Activated CD8-positive, alpha-beta T cell treated with anti-CD3 and anti-CD28 coated beads, Interleukin-2, amount 10 ng/mL, durations not matched to agents 7 days and 5 days (primary cell): ENCODE data around the gene PLCXD1. TPM values are rescaled to one million over a fixed set of nuclear protein-coding genes. Genes with fewer than 3 reads are reported as not detected.
A peak's percentile ranks its signal among the peaks of the same experiment; 100 is the strongest.
"Not testable (repeated sequence)": the region's sequence is repeated elsewhere in the genome, so short reads cannot be mapped to it uniquely, and the experiment has no call there.

Experiments
- ATAC-seq: fragments of 150-1000 bp; cut with Tn5 transposase; one replicate; pipeline ENCODE4 v1.10.0; 2021; ENCODE audit warnings: moderate library complexity
- CTCF ChIA-PET: fragments of 350-600 bp; sonication (Branson Sonifier 250); formaldehyde crosslinking; loops from one replicate; lab custom pipeline; 2021; ENCODE audit warnings: antibody characterized with exemption; lab: Charles Lee
- POLR2A ChIA-PET: fragments of 350-600 bp; sonication (Branson Sonifier 250); formaldehyde crosslinking; loops from one replicate; lab custom pipeline; 2021; ENCODE audit warnings: antibody characterized with exemption; lab: Charles Lee
- DNase-seq: peaks from one replicate; pipeline ENCODE4 v3.0.0-alpha.2; 2020
- H3K27ac Mint-ChIP-seq: one replicate; pipeline ENCODE4 v1.8.0; 2021; ENCODE audit warnings: mild to moderate bottlenecking, mixed read lengths
- H3K27me3 Mint-ChIP-seq: one replicate; pipeline ENCODE4 v1.8.0; 2021; ENCODE audit warnings: low read depth, mixed read lengths
- H3K36me3 Mint-ChIP-seq: one replicate; pipeline ENCODE4 v1.8.0; 2021; ENCODE audit warnings: low read depth, mixed read lengths
- H3K4me1 Mint-ChIP-seq: one replicate; pipeline ENCODE4 v1.8.0; 2021; ENCODE audit warnings: low read depth, mixed read lengths
- H3K4me3 Mint-ChIP-seq: one replicate; pipeline ENCODE4 v1.8.0; 2021; ENCODE audit warnings: mild to moderate bottlenecking, mixed read lengths
- H3K9me3 Mint-ChIP-seq: one replicate; pipeline ENCODE4 v1.8.0; 2022; ENCODE audit warnings: mixed read lengths; ENCODE audit not compliant: insufficient read depth
- total RNA-seq, 2 experiments: library from RNA; stranded (reverse); gene quantifications; one replicate each; pipeline ENCODE4 v1.2.3, GENCODE V29; 2021

PLCXD1 gene
- total RNA-seq, 2 experiments from 2014 or later, result 44.5 to 50.2 TPM

DNA sequence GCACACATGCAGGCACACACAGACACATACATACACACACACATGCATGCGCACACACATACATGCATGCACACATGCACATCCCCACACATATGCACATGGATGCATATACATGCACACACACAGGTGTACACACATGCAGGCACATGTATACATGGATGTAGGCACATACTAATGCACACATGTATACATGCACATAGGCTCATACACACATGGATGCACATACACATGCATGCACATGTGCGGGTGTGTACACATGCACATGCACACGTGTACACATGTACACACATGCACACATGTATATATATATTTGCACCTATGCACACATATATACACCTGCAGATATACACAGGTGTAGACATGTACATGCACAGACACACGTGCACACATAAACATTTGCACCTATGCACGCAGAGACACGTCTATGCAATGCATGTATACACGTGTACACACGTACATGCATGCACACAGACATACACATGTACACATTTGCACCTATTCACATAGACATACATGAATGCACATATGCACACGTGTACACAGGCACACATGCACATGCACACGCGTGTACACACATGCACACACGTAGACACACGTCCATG, 4.0 kb downstream of the PLCXD1 start:
- H3K27me3 Mint-ChIP-seq, result no peaks in the 10 kb centered on the region
- POLR2A ChIA-PET, result no interaction called here
- H3K9me3 Mint-ChIP-seq, result no peaks in the 10 kb centered on the region
- no peak overlapping the region for H3K27ac Mint-ChIP-seq
- no peak for DNase-seq
- H3K4me3 Mint-ChIP-seq, result peak overlapping the region; percentile 22
- ATAC-seq, result no peak
- H3K4me1 Mint-ChIP-seq, result peaks cover 31% of the 10 kb centered on the region
- H3K36me3 Mint-ChIP-seq, result peaks cover 46% of the 10 kb centered on the region
- CTCF ChIA-PET, result no interaction called here

GRCh38 chrX:287670-288069, 6.5 kb downstream of the PLCXD1 start:
- ATAC-seq, result no peak

GRCh38 chrX:288561-288991, 7.4 kb downstream of the PLCXD1 start:
- H3K9me3 Mint-ChIP-seq, result no peaks in the 10 kb centered on the region
- POLR2A ChIA-PET, result no interaction called here
- H3K27me3 Mint-ChIP-seq, result no peaks in the 10 kb centered on the region

More at GRCh38 chrX:287670-288069, 6.5 kb downstream of the PLCXD1 start:
- Mint-ChIP-seq H3K4me1 (peaks cover 22% of the 10 kb centered on the region), H3K27ac (no peak overlapping the region), H3K36me3 (peaks cover 64% of the 10 kb centered on the region), H3K9me3 (no peaks in the 10 kb centered on the region), H3K27me3 (no peaks in the 10 kb centered on the region), H3K4me3 (no peak overlapping the region)
- DNase-seq, result no peak
- CTCF ChIA-PET, result no interaction called here
- POLR2A ChIA-PET, result no interaction called here

DNA sequence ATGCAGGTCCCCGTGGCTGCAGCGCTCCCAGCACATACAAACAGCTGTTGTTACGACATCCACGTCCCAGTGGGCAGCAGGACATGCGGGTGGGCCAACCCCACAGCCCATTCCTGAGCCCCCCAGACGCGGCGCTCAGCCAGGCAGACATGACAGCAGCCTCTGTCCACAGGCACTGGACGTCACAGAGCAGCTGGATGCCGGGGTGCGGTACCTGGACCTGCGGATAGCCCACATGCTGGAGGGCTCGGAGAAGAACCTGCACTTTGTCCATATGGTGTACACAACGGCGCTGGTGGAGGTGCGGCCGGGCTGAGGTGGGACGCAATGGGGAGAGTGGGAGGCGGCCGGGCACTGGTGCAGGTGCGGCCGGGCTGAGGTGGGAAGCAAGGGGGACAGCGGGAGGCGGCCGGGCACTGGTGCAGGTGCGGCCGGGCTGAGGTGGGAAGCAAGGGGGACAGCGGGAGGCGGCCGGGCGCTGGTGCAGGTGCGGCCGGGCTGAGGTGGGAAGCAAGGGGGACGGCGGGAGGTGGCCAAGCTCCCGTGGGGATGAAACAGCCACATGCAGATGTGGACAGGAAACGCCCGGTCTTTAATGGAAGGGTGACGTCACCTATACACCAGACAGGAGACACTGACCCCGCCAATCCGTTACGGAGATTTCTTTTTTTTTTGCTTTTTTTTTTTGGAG, 9.4 kb downstream of the PLCXD1 start:
- DNase-seq (no peak), ATAC-seq (no peak)
- ChIA-PET POLR2A (no interaction called here), CTCF (no interaction called here)
- Mint-ChIP-seq H3K27me3 (no peaks in the 10 kb centered on the region), H3K27ac (no peak overlapping the region), H3K9me3 (no peaks in the 10 kb centered on the region), H3K4me1 (peaks cover 11% of the 10 kb centered on the region), H3K4me3 (no peak overlapping the region), H3K36me3 (peaks cover 65% of the 10 kb centered on the region)

More at GRCh38 chrX:288561-288991, 7.4 kb downstream of the PLCXD1 start:
- no peak overlapping the region for H3K4me3 Mint-ChIP-seq
- peaks cover 73% of the 10 kb centered on the region for H3K36me3 Mint-ChIP-seq
- no peak for ATAC-seq
- H3K4me1 Mint-ChIP-seq, result peaks cover 22% of the 10 kb centered on the region
- no peak overlapping the region for H3K27ac Mint-ChIP-seq
- CTCF ChIA-PET, result no interaction called here
- DNase-seq, result no peak

DNA sequence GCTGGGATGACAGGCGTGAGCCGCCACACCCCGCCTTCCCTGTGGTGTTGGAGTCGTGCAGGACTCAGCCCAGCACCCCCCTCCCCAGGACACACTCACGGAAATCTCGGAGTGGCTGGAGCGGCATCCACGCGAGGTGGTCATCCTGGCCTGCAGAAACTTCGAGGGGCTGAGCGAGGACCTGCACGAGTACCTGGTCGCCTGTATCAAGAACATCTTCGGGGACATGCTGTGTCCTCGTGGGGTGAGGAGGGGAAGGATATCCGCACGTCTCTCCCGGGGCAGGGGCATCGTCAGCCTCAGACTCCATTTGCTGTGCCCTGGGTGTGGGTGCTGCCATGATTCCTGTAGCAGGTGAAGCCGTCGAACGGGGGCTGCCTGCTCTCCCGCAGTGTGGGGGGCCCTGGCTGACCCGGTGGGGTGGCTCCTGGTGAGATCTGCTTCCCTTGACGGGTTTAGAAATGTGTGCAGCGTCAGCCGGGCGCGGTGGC, 10.3 kb downstream of the PLCXD1 start:
- ChIA-PET CTCF (no interaction called here), POLR2A (no interaction called here)
- no peak for DNase-seq
- no peaks in the 10 kb centered on the region for H3K27me3 Mint-ChIP-seq
- H3K36me3 Mint-ChIP-seq, result peaks cover 64% of the 10 kb centered on the region
- no peak overlapping the region for H3K27ac Mint-ChIP-seq
- H3K4me1 Mint-ChIP-seq, result peaks cover 5% of the 10 kb centered on the region
- H3K4me3 Mint-ChIP-seq, result no peak overlapping the region
- no peak for ATAC-seq
- no peaks in the 10 kb centered on the region for H3K9me3 Mint-ChIP-seq

- ChIA-PET CTCF (no interaction called here), POLR2A (no interaction called here)
- Mint-ChIP-seq H3K27ac (no peak overlapping the region), H3K4me3 (no peak overlapping the region), H3K9me3 (no peaks in the 10 kb centered on the region), H3K4me1 (no peaks in the 10 kb centered on the region), H3K36me3 (peaks cover 60% of the 10 kb centered on the region), H3K27me3 (no peaks in the 10 kb centered on the region)
- DNase-seq (no peak), ATAC-seq (no peak)
Observed at GRCh38 chrX:292900-293897, 12.0 kb downstream of the PLCXD1 start.

DNA sequence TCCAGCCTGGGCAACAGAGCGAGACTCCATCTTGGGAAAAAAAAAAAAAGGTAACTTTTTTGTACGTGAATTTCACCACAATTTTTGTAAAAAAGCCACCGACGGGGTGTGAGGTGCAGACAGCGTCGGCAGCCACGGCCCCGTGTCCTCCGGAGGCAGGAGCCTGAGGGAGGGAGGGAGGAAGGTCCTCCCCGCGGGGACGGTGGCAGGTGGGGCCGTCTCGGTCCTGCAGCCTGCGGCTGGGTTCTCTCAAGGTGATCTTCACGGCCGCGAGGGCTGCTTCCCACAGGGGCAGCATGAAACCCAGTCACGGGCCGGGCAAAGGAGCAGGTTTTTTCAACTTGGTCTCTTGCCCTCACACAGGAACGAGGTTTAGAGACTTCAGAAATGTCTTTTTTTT, 14.0 kb downstream of the PLCXD1 start:
- DNase-seq (no peak), ATAC-seq (no peak)
- Mint-ChIP-seq H3K27me3 (no peaks in the 10 kb centered on the region), H3K36me3 (peaks cover 57% of the 10 kb centered on the region), H3K4me3 (no peak overlapping the region), H3K27ac (no peak overlapping the region), H3K4me1 (no peaks in the 10 kb centered on the region), H3K9me3 (no peaks in the 10 kb centered on the region)
- POLR2A ChIA-PET, result no interaction called here
- CTCF ChIA-PET, result no interaction called here

DNA sequence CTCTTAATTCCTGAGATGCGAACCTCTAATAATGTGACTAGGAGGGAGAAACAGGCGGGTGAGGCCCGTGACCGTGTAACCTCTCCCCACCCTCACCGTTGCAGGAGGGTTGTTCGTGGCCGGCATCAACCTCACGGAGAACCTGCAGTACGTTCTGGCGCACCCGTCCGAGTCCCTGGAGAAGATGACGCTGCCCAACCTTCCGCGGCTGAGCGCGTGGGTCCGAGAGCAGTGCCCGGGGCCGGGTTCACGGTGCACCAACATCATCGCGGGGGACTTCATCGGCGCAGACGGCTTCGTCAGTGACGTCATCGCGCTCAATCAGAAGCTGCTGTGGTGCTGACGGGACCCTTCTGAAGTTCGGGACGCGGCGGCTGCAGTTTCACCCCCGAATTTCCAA, 17.8 kb downstream of the PLCXD1 start:
- Mint-ChIP-seq H3K27me3 (no peaks in the 10 kb centered on the region), H3K27ac (no peak overlapping the region), H3K9me3 (no peaks in the 10 kb centered on the region), H3K4me3 (no peak overlapping the region), H3K4me1 (no peaks in the 10 kb centered on the region), H3K36me3 (peaks cover 49% of the 10 kb centered on the region)
- CTCF ChIA-PET, result no interaction called here
- POLR2A ChIA-PET, result no interaction called here
- ATAC-seq (no peak), DNase-seq (no peak)

- peaks cover 55% of the 10 kb centered on the region for H3K36me3 Mint-ChIP-seq
Observed at GRCh38 chrX:300334-300733, 19.2 kb downstream of the PLCXD1 start.

DNA sequence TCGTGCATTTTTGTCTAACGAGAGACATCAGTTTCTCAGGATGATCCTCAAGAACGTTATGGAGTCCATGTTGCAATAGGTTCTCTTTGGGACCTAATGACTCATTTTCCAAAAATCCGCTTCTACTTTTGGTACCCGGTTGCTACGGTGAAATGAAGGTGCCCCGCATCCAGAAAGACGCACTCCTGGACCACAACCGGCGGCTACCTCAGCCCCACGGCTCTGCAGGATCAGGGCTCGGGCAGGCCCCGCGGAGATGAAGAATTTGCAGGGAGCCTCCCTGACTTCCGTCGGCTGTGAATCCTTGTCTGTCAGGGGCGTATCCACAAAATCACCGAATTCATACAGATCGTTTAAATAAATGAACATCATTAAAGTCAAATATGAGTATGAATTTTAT, 21.8 kb downstream of the PLCXD1 start:
- Mint-ChIP-seq H3K27ac (no peak overlapping the region), H3K9me3 (no peaks in the 10 kb centered on the region), H3K4me1 (no peaks in the 10 kb centered on the region), H3K36me3 (peaks cover 65% of the 10 kb centered on the region), H3K27me3 (no peaks in the 10 kb centered on the region), H3K4me3 (no peak overlapping the region)
- CTCF ChIA-PET, result no interaction called here
- DNase-seq (no peak), ATAC-seq (no peak)
- POLR2A ChIA-PET, result no interaction called here

More at GRCh38 chrX:300334-300733, 19.2 kb downstream of the PLCXD1 start:
- H3K4me3 Mint-ChIP-seq, result no peak overlapping the region
- H3K27ac Mint-ChIP-seq, result no peak overlapping the region
- DNase-seq (no peak), ATAC-seq (no peak)
- ChIA-PET POLR2A (no interaction called here), CTCF (no interaction called here)
- no peaks in the 10 kb centered on the region for H3K9me3 Mint-ChIP-seq
- no peaks in the 10 kb centered on the region for H3K4me1 Mint-ChIP-seq
- no peaks in the 10 kb centered on the region for H3K27me3 Mint-ChIP-seq

- H3K27ac Mint-ChIP-seq, H3K27me3 Mint-ChIP-seq, H3K4me3 Mint-ChIP-seq, H3K4me1 Mint-ChIP-seq, POLR2A ChIA-PET, CTCF ChIA-PET, H3K9me3 Mint-ChIP-seq, DNase-seq, ATAC-seq: not testable (repeated sequence)
- H3K36me3 Mint-ChIP-seq, result peaks cover 66% of the 10 kb centered on the region
Observed at GRCh38 chrX:305781-306613, 24.8 kb downstream of the PLCXD1 start.
